Sigmoid colon (tissue), 4 donors: ENCODE data around the gene HIVEP3.

Source experiments
- CTCF ChIP-seq, 4 experiments: fragments of 450-650 bp in 3 of 4; fragments of 200-600 bp in 1 of 4; IDR thresholded peaks; one replicate each; pipeline ENCODE4 v1.5.1; 2016 to 2019; ENCODE audit warnings: antibody characterized with exemption in 4 of 4, mild to moderate bottlenecking in 3 of 4, moderate library complexity in 2 of 4
- POLR2A ChIP-seq, 2 donors: fragments of 450-650 bp; IDR thresholded peaks; one replicate each; pipeline ENCODE4 v1.6.1; 2016; ENCODE audit warnings: antibody characterized with exemption in 2 of 2, mild to moderate bottlenecking in 2 of 2, moderate library complexity in 2 of 2
- POLR2AphosphoS5 ChIP-seq, 4 donors: sonication (generic); formaldehyde crosslinking; IDR thresholded peaks; one replicate each; pipeline ENCODE4 v1.6.1; 2017; ENCODE audit warnings: antibody characterized with exemption in 4 of 4

GRCh38 chr1:41536361-41536802, 382.3 kb downstream of the HIVEP3 start:
- TF ChIP-seq CTCF (IDR thresholded peaks at IDR 0.05) (no peak), POLR2AphosphoS5 (IDR thresholded peaks at IDR 0.05) (no peak), POLR2A (IDR thresholded peaks at IDR 0.05) (no peak)
